Vagina (tissue), 2 donors: ENCODE data around the gene SMG6. TPM values are rescaled to one million over a fixed set of nuclear protein-coding genes. Genes with fewer than 3 reads are reported as not detected.

Experiments used
- DNase-seq, 2 donors: peaks; one replicate each; pipeline ENCODE4 v3.0.0-alpha.2; 2017; ENCODE audit errors: extremely low spot score in 2 of 2
- H3K27ac ChIP-seq: fragments of 200-600 bp; sonication (generic); one replicate; pipeline ENCODE4 v1.5.1; 2019
- H3K27me3 ChIP-seq: fragments of 200-600 bp; sonication (generic); one replicate; pipeline ENCODE4 v1.5.1; 2019
- H3K36me3 ChIP-seq, 2 donors: fragments of 200-600 bp; sonication (generic); one replicate each; pipeline ENCODE4 v1.5.1; 2017 to 2019
- H3K4me1 ChIP-seq: fragments of 200-600 bp; sonication (generic); one replicate; pipeline ENCODE4 v1.5.1; 2019
- H3K4me3 ChIP-seq, 2 donors: fragments of 200-600 bp; sonication (generic); 1 replicate in 1 of 2; 2 replicates in 1 of 2; pipeline ENCODE4 v1.5.1; 2016 to 2019
- H3K9me3 ChIP-seq: fragments of 200-600 bp; sonication (generic); one replicate; pipeline ENCODE4 v1.5.1; 2019
- POLR2A ChIP-seq, 2 donors: fragments of 450-650 bp; IDR thresholded peaks; one replicate each; pipeline ENCODE4 v1.6.1; 2017; ENCODE audit warnings: antibody characterized with exemption in 2 of 2, mild to moderate bottlenecking in 2 of 2, moderate library complexity in 2 of 2
- POLR2AphosphoS5 ChIP-seq, 2 donors: sonication (generic); formaldehyde crosslinking; IDR thresholded peaks; one replicate each; pipeline ENCODE4 v1.9.0; 2017; ENCODE audit warnings: antibody characterized with exemption in 2 of 2, mild to moderate bottlenecking in 2 of 2, low read depth in 1 of 2; ENCODE audit not compliant: insufficient read depth in 1 of 2
- intact Hi-C: fragments of 100-400 bp; cut with DNase I; formaldehyde crosslinking; loops from one replicate; pipeline ENCODE4 v1.15.1; 2023
- total RNA-seq: library from RNA; depleted of rRNA; stranded (reverse); fragments of >200 nt; gene quantifications from one replicate; pipeline ENCODE4 v1.2.3, GENCODE V29; 2016
- TF ChIP-seq, protein P1 (sequence below), 3 experiments: fragments of 450-650 bp in 2 of 3; fragments of 200-600 bp in 1 of 3; sonication (generic) in 1 of 3; IDR thresholded peaks; one replicate each; pipeline ENCODE4 v1.5.1; 2017 to 2019; ENCODE audit warnings: antibody characterized with exemption in 3 of 3, mild to moderate bottlenecking in 2 of 3, moderate library complexity in 2 of 3

Gene SMG6
- total RNA-seq, 1 donor from 2014 or later, result 46.2 TPM

DNA sequence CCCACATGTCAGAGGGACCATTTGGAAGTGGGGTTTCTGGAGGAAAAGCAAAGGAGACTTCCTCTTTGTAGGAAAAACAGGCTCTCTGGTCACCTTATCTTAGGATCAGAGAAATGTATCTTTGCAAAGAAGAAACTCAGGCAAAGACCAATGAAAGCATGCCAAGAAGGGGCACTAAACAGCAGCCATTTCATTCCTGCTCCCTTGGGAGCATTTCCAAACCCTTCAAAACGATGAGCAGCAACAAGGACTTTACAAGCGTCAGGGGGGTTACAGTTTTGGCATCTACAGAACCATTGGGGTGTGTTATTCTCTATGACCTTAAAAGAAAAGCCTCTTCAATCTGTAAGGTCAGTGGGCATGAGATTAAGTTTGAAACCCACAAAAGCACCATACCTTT lies 122.8 kb downstream of the SMG6 start:
- Histone ChIP-seq H3K27me3 (no peaks in the 10 kb centered on the region), H3K27ac (peak overlapping the region; percentile 75), H3K36me3 (peaks cover 0 to 4% of the 10 kb centered on the region in 2 donors), H3K9me3 (no peaks in the 10 kb centered on the region), H3K4me1 (peaks cover 76% of the 10 kb centered on the region), H3K4me3 (no peak overlapping the region)
- no peak for DNase-seq
- TF ChIP-seq POLR2A (IDR thresholded peaks at IDR 0.05) (no peak), POLR2AphosphoS5 (IDR thresholded peaks at IDR 0.05; ENCODE audit: insufficient read depth in 1 of 2, low read depth in 1 of 2) (no peak)
- TF ChIP-seq, protein P1, sequence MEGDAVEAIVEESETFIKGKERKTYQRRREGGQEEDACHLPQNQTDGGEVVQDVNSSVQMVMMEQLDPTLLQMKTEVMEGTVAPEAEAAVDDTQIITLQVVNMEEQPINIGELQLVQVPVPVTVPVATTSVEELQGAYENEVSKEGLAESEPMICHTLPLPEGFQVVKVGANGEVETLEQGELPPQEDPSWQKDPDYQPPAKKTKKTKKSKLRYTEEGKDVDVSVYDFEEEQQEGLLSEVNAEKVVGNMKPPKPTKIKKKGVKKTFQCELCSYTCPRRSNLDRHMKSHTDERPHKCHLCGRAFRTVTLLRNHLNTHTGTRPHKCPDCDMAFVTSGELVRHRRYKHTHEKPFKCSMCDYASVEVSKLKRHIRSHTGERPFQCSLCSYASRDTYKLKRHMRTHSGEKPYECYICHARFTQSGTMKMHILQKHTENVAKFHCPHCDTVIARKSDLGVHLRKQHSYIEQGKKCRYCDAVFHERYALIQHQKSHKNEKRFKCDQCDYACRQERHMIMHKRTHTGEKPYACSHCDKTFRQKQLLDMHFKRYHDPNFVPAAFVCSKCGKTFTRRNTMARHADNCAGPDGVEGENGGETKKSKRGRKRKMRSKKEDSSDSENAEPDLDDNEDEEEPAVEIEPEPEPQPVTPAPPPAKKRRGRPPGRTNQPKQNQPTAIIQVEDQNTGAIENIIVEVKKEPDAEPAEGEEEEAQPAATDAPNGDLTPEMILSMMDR (IDR thresholded peaks at IDR 0.05), result no peak
- intact Hi-C loops, result no loop called here

DNA sequence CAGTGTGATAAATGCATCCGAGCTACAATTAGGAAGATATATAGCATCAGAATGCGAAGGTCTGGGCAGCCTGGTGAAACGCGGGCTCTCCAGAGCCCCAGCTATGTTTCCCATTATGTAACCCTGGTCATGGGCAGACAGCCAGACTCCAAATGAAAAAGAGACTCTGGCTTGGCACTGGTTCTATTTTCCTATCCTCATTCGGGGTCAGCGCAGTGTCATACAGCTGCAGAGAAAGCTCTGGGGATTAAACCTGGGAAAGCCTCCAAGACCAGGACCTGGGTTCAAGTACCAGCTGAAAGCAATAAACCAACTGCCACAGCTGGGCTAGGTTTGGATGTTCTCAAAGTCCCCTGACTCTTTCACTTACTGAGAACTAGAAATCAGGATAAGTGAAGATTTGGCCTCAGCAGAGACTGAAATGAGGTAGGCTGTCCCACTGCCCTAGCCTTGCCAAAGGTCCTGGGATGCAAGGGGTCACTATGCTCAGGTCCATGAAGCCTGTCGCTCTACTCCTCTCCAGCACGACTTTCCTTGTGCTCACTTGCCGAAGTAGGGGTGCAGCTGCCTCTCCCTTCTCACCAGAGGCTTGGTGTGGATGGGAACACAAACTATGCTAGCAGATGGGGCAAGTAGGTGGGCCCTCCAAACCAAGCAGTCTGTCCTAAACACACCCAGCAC lies 123.8 kb downstream of the SMG6 start:
- DNase-seq, result no peak
- TF ChIP-seq, protein P1 (IDR thresholded peaks at IDR 0.05), result no peak
- TF ChIP-seq POLR2A (IDR thresholded peaks at IDR 0.05), result no peak
- TF ChIP-seq POLR2AphosphoS5 (IDR thresholded peaks at IDR 0.05; ENCODE audit: insufficient read depth in 1 of 2, low read depth in 1 of 2), result peak; percentile 26 to 79
- Histone ChIP-seq H3K27ac (peak overlapping the region; percentile 75), H3K36me3 (no peaks in the 10 kb centered on the region), H3K27me3 (no peaks in the 10 kb centered on the region), H3K4me1 (peaks cover 86% of the 10 kb centered on the region), H3K9me3 (no peaks in the 10 kb centered on the region), H3K4me3 (no peak overlapping the region)
- intact Hi-C loops, result loop anchor here (5.0 kb wide), 2 partner anchors 33 to 122 kb away; partner anchors contain the start of gene HIC1

DNA sequence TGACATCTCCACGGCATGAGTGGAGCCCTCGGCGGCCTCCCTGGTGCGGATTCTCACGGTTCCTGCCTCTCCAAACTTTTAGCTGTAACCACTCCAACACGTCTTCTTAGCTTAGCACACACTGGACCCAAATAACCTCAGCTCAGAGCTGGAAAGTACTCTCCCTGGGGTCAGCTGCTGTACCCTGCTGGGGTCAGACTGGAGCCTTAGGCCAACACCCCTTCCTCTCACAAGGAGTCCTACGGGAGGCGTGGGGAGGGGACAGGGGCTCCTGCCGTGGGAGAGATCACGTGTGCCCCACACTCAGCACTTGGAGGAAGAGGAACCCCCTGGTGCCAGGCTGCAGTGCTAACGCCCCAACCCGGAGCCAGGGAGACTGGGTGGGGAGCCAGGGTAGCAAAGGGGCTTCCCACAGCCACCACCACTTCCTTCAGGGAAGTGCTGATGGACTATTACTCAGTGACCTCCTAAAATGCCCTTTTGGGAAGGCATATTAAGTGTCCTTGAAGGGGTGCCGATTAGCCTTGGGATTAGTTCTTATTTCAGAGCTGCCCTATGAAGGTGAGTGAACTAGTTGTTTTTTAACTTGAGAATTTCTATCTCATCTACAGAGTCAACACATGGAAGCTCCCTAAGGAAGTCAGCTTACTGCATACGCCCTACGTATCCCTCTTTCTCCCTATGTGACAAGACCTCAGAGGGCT lies 124.6 kb downstream of the SMG6 start:
- no peaks in the 10 kb centered on the region for H3K9me3 ChIP-seq
- intact Hi-C loops, result loop anchor here (5.0 kb wide), 2 partner anchors 33 to 122 kb away; partner anchors contain the start of gene HIC1
- TF ChIP-seq, protein P1 (IDR thresholded peaks at IDR 0.05), result no peak
- TF ChIP-seq POLR2A (IDR thresholded peaks at IDR 0.05) (no peak), POLR2AphosphoS5 (IDR thresholded peaks at IDR 0.05; ENCODE audit: insufficient read depth in 1 of 2, low read depth in 1 of 2) (peak in 1 of 2 donors; percentile 15)
- peaks cover 94% of the 10 kb centered on the region for H3K4me1 ChIP-seq
- H3K36me3 ChIP-seq, result no peaks in the 10 kb centered on the region
- H3K4me3 ChIP-seq, result no peak overlapping the region
- H3K27me3 ChIP-seq, result no peaks in the 10 kb centered on the region
- no peak for DNase-seq
- H3K27ac ChIP-seq, result peak overlapping the region; percentile 75

DNA sequence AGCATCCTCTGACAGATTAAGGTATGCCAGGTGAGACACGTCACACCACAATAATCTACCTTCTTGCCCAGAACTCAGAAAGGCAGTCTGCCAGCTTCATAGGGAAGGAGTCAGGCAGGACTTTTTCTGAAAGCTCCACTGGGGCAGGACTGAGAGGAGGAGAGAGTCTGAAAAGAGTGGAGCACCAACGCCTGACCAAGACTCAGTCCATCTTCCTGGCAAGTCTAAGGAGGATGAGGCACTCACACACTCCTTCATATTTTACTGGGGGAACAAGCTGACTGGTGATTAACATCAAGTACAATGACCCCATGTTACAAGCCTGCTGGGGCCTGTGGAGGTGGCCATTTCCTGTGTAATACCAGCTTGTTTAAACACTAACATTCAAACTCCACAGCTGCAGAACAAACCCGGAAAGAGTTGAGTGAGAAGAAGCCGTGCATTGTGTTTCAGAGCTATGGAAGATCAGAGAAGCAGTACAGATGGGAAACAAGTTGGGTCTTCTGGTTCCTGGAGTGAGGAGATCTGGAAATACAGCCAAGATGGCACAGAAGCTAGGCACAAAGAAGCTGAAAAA lies 126.3 kb downstream of the SMG6 start:
- peak overlapping the region; percentile 75 for H3K27ac ChIP-seq
- H3K36me3 ChIP-seq, result no peaks in the 10 kb centered on the region
- no peak for TF ChIP-seq POLR2AphosphoS5 (IDR thresholded peaks at IDR 0.05; ENCODE audit: insufficient read depth in 1 of 2, low read depth in 1 of 2)
- TF ChIP-seq, protein P1 (IDR thresholded peaks at IDR 0.05), result no peak
- no peak for TF ChIP-seq POLR2A (IDR thresholded peaks at IDR 0.05)
- no peaks in the 10 kb centered on the region for H3K27me3 ChIP-seq
- intact Hi-C loops, result loop anchor here (5.0 kb wide), 2 partner anchors 35 to 120 kb away; partner anchors contain the start of gene HIC1
- peaks cover 100% of the 10 kb centered on the region for H3K4me1 ChIP-seq
- no peaks in the 10 kb centered on the region for H3K9me3 ChIP-seq
- H3K4me3 ChIP-seq, result no peak overlapping the region
- DNase-seq, result no peak
